Measurements from ENCODE around the gene TOR1AIP1. TPM values are rescaled to one million over a fixed set of nuclear protein-coding genes. Genes with fewer than 3 reads are reported as not detected.

Gene TOR1AIP1
- total RNA-seq, 1 experiment from 2014 or later = 21.3 TPM

GRCh38 chr1:179881642-179882252 lies 338 bp upstream of the TOR1AIP1 start:
- Histone ChIP-seq H3K27ac (ENCODE audit: low read length) (peak overlapping the region; percentile 96), H3K79me2 (ENCODE audit: low read length) (peaks cover 38% of the 10 kb centered on the region)
- peak; percentile 62 for DNase-seq

GRCh38 chr1:179883040-179883744 lies 1.1 kb downstream of the TOR1AIP1 start:
- peak; percentile 44; the same call in 1 of the 2 replicates for ATAC-seq
- no peak for DNase-seq
- H3K9me2 ChIP-seq (replicated peaks; ENCODE audit: low read length) = no peaks in the 10 kb centered on the region
- intact Hi-C loops (cut with micrococcal nuclease) = loop anchor here (2.0 to 5.0 kb wide), 3 partner anchors 54 to 274 kb away; partner anchors contain the start of gene CEP350
- H2AFZ ChIP-seq (ENCODE audit: low read length) = peak overlapping the region; percentile 89
- peak overlapping the region; percentile 96 for H3K27ac ChIP-seq (ENCODE audit: low read length)
- no peaks in the 10 kb centered on the region for H4K20me1 ChIP-seq (ENCODE audit: low read length)
- H3K79me2 ChIP-seq (ENCODE audit: low read length) = peaks cover 34% of the 10 kb centered on the region
- H3F3A ChIP-seq (ENCODE audit: low read length, unreplicated experiment) = no peaks in the 10 kb centered on the region
- no peaks in the 10 kb centered on the region for H3K27me3 ChIP-seq (ENCODE audit: low read length)
- CTCF ChIA-PET = no interaction called here
- peak overlapping the region; percentile 97 for H3K4me2 ChIP-seq (ENCODE audit: low read length)
- peak overlapping the region; percentile 99 for H3K4me3 ChIP-seq (ENCODE audit: low read length)
- POLR2A ChIA-PET (ENCODE audit: unreplicated experiment) = no interaction called here
- H3K9me3 ChIP-seq (ENCODE audit: low read length) = no peaks in the 10 kb centered on the region
- TF ChIP-seq EZH2 (IDR thresholded peaks at IDR 0.05; ENCODE audit: low read length, unreplicated experiment) (no peak), CTCF (conservative IDR thresholded peaks at IDR 0.05; ENCODE audit: low read depth, low read length) (no peak), EZH2phosphoT487 (IDR thresholded peaks at IDR 0.05; ENCODE audit: borderline replicate concordance, low read length) (no peak)
- H3K9ac ChIP-seq (ENCODE audit: low read length) = peak overlapping the region; percentile 97
- peaks cover 11% of the 10 kb centered on the region; the same call in 1 of the 2 replicates for H3K4me1 ChIP-seq (ENCODE audit: insufficient read depth, low read length)
- peaks cover 10% of the 10 kb centered on the region; the same call in 1 of the 2 replicates for H3K36me3 ChIP-seq (ENCODE audit: low read depth, low read length)
- BruUV-seq (replicated peaks) = no TSS peak

More at GRCh38 chr1:179881642-179882252, 338 bp upstream of the TOR1AIP1 start:
- H3K4me3 ChIP-seq (ENCODE audit: low read length) = peak overlapping the region; percentile 99
- H3F3A ChIP-seq (ENCODE audit: low read length, unreplicated experiment) = no peaks in the 10 kb centered on the region
- ChIA-PET POLR2A (ENCODE audit: unreplicated experiment) (no interaction called here), CTCF (no interaction called here)
- no peak for ATAC-seq
- H3K36me3 ChIP-seq (ENCODE audit: low read depth, low read length) = peaks cover 10% of the 10 kb centered on the region; the same call in 1 of the 2 replicates
- H3K27me3 ChIP-seq (ENCODE audit: low read length) = no peaks in the 10 kb centered on the region
- peak overlapping the region; percentile 97 for H3K9ac ChIP-seq (ENCODE audit: low read length)
- intact Hi-C loops (cut with micrococcal nuclease) = loop anchor here (2.0 to 5.0 kb wide), 3 partner anchors 56 to 276 kb away; partner anchors contain the start of gene CEP350
- H3K4me1 ChIP-seq (ENCODE audit: insufficient read depth, low read length) = peaks cover 11% of the 10 kb centered on the region
- peak overlapping the region; percentile 97 for H2AFZ ChIP-seq (ENCODE audit: low read length)
- no peaks in the 10 kb centered on the region for H3K9me2 ChIP-seq (replicated peaks; ENCODE audit: low read length)
- BruUV-seq (replicated peaks) = TSS peak; percentile 42
- peak overlapping the region; percentile 95 for H3K4me2 ChIP-seq (ENCODE audit: low read length)
- H3K9me3 ChIP-seq (ENCODE audit: low read length) = no peaks in the 10 kb centered on the region
- TF ChIP-seq CTCF (conservative IDR thresholded peaks at IDR 0.05; ENCODE audit: low read depth, low read length) = no peak
- no peak for TF ChIP-seq EZH2 (IDR thresholded peaks at IDR 0.05; ENCODE audit: low read length, unreplicated experiment)
- no peak for TF ChIP-seq EZH2phosphoT487 (IDR thresholded peaks at IDR 0.05; ENCODE audit: borderline replicate concordance, low read length)
- H4K20me1 ChIP-seq (ENCODE audit: low read length) = peaks cover 1% of the 10 kb centered on the region; the same call in 1 of the 2 replicates
